HG03354 (cell line): ENCODE measurements around the gene HAUS1.
"Not testable (repeated sequence)": the region's sequence is repeated elsewhere in the genome, so short reads cannot be mapped to it uniquely, and the experiment has no call there.

Experiments
- ATAC-seq: cut with Tn5 transposase; IDR thresholded peaks from one replicate; pipeline ENCODE4 v1.9.1; 2021; ENCODE audit warnings: mild to moderate bottlenecking; ENCODE audit not compliant: unreplicated experiment, poor library complexity, severe bottlenecking

Gene HAUS1

DNA sequence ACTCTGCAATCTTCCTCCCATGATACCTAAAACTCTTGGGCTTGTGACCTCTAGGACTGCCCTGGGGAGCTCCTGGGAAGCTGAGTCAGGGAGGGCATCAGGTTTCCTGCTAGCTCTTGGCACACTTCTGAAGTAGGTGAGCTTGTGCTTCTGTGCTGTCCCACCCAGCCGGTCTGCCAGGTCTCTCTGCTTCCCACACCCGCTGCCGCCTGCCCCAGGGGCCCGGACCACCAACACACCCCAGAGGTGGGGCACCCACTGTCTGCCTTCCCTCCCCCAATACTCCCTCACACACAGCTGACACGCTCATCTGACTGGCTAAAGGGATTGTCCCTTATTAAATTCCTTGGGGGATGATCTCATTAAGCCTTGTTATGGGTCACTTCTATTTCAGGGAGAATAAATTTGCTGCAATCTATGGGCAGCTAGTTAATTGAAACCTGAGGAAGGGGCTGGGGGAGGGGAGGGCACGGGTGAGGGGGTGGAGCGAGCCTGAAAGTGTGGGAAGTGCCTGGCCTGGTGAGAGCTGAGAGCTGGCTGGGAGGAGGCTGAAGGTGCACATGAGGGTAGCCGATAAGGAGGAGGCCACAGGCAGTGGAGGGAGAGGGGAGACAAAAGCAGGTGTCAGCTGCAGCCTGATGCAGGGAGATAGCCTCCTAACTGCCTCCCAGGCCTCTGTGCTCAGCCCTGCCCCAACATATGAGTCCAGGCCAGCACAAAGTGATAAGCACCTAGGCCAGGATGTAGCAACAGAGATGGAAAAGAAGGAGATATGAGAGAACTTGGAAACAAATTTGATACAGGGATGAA, 48.8 kb downstream of the HAUS1 start:
- no peak for ATAC-seq

- no peak for ATAC-seq
These were observed 51.5 kb downstream of the HAUS1 start for GRCh38 chr18:46155641-46156051.

GRCh38 chr18:46156124-46156745, 52.0 kb downstream of the HAUS1 start:
- ATAC-seq: no peak

DNA sequence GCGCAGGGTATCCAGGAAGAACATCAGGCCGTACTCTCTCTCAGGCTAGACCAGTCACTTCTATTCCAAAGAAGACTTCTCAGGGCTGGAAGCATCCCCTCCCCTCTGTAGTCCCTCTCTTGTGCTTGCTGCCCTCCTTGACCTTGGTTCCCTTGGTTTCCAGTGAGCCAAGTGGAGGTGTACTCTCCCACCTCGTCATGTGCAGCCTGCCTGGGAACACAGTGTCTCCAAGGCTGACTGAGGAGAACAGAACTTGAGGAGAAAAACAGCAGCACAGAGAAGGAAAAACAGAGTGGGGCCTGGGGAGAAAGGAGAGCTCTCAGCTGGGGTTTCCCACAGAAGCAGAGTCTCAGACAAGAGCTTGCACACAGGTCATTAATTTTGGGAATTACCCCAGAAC, 52.7 kb downstream of the HAUS1 start:
- ATAC-seq: no peak

DNA sequence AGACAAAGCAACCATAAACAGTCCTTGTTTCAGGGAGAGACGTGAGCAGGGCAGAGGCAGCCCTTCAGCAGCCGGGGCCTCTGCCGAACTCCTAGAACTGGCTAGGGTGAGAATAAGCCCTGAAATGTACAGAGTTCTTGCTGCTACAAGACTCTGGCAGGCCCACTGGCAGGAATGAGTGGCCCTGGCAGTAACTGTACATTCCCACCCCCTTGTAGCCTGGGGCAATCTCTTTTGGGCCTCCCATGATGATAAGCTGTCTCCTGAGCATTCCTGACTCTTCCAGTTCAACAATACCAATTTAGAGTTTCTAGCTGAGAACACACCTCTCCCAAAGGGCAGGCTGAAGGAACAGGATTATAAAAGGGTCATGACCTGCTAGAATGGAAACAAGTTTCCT, 54.3 kb downstream of the HAUS1 start:
- ATAC-seq: no peak

- no peak for ATAC-seq
These were observed 56.0 kb downstream of the HAUS1 start for GRCh38 chr18:46160050-46160798.

GRCh38 chr18:46160840-46161239, 56.7 kb downstream of the HAUS1 start:
- ATAC-seq: not testable (repeated sequence)

DNA sequence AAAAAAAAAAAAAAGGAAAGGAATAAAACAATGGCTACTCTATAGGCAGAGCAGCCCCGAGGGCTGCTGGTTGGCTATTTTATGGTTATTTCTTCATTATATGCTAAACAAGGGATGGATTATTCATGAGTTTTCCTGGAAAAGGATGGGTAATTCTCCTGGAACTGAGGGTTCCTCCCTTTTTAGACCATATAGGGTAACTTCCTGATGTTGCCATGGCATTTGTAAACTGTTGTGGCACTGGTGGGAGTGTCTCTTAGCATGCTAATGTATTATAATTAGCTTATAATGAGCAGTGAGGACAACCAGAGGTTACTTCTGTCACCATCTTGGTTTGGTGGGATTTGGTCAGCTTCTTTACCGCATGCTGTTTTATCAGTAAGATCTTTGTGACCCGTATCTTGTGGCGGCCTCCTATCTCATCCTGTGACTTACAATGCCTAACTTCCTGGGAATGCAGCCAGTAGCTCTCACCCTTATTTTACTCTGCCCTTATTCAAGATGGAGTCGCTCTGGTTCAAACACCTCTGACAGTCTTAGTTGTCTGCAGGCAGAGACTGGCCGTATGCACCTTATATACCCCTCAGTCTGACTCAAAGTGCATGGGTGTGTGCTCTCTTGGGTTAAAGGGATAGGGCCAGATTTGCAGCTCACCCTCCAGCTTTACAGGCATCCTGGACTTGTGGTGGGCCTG, 57.7 kb downstream of the HAUS1 start:
- ATAC-seq: no peak

GRCh38 chr18:46163091-46163490, 58.9 kb downstream of the HAUS1 start:
- ATAC-seq: no peak

DNA sequence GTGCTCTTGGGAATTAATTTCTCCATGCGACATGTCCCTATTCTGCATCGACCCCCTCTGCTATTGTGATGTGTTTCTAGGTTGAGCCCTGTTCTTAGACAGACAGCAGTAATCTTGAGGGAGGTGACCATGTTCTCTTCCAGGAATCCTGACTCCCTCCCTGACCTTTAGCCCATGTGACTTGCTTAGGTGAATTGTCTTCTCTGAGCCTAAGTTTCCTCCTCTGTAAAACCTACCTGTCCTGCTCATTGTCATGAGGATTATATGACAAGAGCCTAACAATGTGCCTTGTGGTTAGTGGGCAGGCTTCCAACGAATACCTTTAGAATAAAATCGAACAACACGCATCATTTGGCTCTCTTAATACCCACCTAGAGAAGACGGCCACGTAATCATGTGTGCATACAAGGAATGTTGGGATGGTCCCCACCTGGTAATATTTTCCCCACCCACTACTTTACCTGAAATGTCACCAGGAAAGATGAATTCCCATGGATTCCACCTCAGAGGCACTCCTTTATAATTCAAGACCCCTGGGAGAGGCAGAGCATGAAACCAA, 59.8 kb downstream of the HAUS1 start:
- no peak for ATAC-seq

DNA sequence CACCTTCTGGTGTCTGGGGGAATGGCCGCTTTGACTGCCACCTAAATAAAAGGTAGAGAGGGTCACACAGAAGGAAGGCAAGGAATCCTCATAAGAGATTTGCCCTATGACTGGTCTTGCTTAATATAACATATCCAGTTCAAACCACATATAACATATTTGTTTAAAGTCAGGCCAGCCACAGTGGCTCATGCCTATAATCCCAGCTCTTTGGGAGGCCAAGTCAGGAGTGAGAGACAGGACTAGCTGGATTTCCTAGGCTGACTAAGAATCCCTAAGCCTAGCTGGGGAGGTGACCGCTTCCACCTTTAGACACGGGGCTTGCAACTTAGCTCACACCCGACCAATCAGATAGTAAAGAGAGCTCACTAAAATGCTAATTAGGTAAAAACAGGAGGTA, 60.3 kb downstream of the HAUS1 start:
- not testable (repeated sequence) for ATAC-seq

- no peak for ATAC-seq
These were observed 60.7 kb downstream of the HAUS1 start for GRCh38 chr18:46164920-46165319.

- no peak for ATAC-seq
These were observed 62.2 kb downstream of the HAUS1 start for GRCh38 chr18:46166261-46166970.

GRCh38 chr18:46167971-46168370, 63.8 kb downstream of the HAUS1 start:
- ATAC-seq: peak; percentile 97

DNA sequence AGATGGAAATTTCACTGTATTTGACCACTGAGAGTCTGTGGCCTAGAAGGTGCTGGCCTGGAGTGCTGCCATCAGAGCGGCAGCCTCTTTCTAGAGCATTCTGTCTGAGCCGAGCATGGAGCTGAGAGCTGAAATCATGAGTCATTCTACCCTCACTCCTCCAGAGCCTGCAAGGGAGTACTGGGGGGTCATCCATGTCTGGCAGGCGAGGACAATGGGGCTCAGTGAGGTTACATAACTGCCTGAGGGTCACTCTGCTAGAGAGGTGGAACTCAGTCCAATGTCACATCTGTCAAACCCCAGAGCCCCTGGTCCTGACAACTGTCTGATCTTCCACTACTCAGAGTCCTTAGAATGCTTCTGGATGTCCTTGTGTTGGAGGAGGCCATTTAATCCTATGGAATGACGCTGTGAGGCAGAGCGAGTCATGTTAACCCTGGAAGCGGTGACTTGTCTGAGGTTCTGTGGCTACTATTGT, 65.3 kb downstream of the HAUS1 start:
- ATAC-seq: no peak

- no peak for ATAC-seq
These were observed 67.1 kb downstream of the HAUS1 start for GRCh38 chr18:46171331-46171730.

DNA sequence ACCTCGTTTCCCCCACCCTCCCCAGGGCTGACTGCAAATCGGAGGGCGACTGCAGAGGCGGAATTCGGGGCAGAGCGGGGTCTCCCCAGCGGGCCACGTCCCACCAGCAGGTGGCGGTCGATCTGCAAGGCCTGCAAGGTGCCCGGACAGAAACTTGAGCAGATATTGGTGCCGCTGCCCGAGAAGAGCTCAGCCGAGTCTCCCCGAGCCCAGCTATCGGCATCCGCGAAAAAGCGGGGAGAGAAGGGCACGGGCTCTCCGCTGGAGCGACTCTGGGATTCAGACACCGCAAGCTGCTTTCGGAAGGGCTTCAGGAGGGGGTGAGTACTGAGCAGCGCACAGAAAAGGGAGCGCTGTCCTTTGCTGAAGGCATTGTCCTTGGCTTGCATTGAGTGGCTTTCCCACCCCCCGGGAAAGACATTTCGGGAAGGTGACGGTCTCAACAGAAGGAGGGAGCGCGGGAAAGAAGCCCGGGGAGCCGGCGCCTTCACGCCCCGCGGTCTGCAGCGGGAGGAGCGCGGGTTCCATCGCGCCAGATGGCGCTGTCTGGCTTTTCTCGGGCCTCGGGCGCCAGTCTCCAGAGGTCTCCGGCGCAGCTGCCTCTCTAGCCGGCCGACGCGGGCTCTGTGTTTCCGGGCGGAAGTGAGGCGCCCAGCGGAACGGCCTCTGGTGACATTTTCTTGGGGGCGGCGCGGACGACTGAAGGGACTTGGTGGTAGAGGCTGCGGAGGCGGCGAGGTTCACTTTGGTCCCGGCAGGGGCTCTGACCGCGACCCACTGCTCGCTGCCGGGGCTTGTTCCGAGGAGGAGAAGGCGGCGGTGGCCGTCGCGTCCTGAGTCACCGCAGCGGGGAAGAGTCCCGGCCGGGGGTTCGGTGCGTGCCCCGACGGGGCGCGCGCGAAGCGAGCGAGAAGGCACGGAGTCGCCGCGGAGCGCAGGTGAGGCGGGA, 69.5 kb downstream of the HAUS1 start:
- ATAC-seq: peak; percentile 89
